HT-29 (cell line): Measurements from ENCODE around the gene PPTC7. TPM values are rescaled to one million over a fixed set of nuclear protein-coding genes. Genes with fewer than 3 reads are reported as not detected.
"Not testable (repeated sequence)": the region's sequence is repeated elsewhere in the genome, so short reads cannot be mapped to it uniquely, and the experiment has no call there.

Source experiments
- DNase-seq: peaks from one replicate; pipeline ENCODE4 v3.0.0-alpha.2; 2015; ENCODE audit warnings: low spot score
- total RNA-seq: library from RNA; depleted of rRNA; stranded (reverse); fragments of >200 nt; shearing (Covaris generic); gene quantifications from 2 replicates; pipeline ENCODE4 v1.2.3, GENCODE V29; 2014

Gene PPTC7
- total RNA-seq, 1 experiment from 2014 or later: 6.1 TPM

DNA sequence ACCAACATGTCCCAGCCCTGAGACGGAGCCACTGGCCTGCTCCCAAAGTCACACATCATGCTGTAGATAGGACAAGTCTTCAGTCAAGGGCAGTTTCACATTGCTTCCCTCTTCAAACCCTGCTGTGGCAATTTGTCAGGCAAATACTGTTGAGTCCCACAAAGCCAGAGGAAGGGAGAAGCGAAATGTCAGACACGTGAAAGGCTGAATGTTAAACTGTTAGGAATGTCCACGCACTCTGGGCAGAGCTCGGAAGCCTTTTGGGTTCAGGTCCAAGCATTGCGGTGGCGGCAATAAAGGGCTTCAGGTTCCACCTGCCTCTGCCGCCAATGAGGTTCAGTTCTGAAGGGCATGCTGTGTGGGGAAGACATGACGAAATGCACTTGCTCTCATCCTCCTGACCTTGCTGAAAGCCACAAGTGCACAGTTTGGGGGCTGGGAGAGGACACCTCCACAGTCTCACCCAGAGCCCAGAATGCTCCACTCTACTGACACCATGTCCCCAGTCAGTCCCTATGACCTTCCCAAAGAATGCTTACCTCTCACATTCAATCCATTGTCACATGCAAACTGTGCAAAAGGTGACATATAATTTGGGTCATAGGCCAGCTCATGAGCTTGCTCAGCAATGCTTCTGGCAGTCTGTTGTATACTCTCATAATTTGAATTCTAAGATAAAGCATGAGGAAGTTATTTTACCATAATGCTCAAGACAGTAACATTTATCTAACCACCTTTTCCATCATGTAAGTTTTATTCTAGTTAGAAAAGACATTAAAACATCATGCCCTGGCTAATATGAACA, 45.3 kb downstream of the PPTC7 start:
- DNase-seq: peak; percentile 76

GRCh38 chr12:110536834-110537604, 46.1 kb downstream of the PPTC7 start:
- DNase-seq: no peak

- DNase-seq: no peak
Observed at GRCh38 chr12:110534811-110535210, 48.3 kb downstream of the PPTC7 start.

- no peak for DNase-seq
Observed at GRCh38 chr12:110533607-110534006, 49.5 kb downstream of the PPTC7 start.

DNA sequence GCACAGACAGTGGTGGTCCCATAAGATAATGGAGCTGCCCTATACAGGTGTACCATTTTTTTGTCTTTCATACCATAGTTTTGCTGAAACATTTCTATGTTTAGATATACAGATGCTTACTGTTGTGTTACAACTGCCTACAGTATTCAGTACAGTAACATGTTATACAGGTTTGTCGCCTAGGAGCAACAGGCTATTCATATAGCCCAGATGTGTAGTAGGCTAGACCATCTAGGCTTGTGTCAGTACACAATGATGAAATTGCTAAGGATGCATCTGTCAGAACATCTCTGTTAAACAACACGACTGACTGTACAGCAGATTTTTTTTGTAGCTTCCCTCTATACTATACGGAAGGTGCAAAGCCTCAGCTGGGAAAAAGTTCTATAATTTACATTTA, 50.5 kb downstream of the PPTC7 start:
- no peak for DNase-seq

DNA sequence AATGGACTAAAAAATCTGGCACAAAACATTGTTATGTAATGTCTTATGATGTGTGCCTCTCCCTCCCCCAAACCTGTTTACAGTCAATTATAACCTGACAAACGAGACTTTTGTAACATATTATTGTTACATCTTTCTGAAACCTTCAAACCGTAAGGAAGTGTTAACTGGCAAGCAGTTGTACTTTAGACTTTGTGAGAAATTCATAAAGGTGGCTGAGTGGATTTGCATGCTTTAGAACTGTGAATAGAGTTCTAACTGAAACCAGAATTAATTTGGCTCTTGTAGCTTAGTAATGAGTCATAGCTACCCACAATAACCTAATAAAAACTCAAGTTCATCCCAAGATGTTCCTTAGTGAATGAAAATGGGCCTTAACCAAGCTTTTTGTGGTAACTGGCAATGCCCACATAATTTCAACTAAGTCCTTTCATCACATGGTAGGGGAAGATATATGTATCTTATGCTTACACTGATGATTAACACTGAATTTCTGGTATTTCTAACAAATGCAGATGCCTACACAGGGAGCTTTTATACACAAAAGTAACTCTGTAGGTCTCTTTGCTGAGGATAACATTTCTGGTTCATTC, 51.3 kb downstream of the PPTC7 start:
- no peak for DNase-seq

GRCh38 chr12:110530511-110530910, 52.6 kb downstream of the PPTC7 start:
- DNase-seq: no peak

- no peak for DNase-seq
Observed at GRCh38 chr12:110528277-110528839, 54.8 kb downstream of the PPTC7 start.

DNA sequence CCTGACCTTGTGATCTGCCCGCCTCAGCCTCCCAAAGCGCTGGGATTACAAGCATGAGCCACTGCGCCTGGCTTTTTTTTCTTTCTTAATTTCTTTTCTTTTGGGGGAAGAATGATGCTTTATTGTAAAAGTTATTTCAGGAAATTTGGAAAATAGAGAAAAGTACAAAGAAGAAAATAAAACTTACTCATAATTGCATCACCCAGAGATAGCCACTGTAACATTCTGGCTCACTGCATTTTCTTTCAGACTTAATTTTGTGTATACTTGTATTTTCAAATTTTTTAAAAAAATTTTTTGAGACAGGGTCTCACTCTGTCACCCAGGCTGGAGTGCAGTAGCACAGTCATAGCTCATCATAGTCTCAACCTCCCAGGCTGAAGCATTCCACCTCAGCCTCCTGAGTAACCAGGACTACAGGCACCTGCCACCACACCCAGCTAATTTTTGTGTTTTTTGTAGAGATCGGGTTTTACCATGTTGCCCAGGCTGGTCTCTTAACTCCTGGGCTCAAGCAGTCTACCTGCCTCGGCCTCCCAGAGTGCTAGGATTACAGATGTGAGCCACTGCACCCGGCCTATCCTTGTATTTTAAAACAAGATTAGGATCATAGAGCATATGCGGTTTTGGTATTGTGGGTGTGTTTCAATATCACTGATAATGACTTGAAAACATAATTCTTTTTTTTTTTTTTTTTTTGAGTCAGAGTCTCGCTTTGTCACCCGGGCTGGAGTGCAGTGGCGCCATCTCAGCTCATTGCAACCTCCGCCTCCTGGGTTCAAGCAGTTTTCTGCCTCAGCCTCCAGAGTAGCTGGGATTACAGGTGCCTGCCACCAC, 62.0 kb downstream of the PPTC7 start:
- not testable (repeated sequence) for DNase-seq

DNA sequence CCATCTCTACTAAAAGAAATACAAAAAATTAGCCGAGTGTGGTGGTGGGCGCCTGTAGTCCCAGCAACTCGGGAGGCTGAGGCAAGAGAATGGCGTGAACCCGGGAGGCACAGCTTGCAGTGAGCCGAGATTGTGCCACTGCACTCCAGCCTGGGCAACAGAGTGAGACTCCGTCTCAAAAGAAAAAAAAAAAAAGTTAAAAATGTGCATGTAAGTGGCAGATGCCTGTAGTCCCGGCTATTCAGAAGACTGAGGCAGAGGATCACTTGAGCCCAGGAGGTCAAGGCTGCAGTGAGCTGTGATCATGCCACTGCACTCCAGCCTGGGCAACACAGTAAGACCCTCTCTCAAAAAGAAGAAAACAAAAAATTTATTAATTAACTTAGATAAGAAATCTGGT, 65.1 kb downstream of the PPTC7 start:
- DNase-seq: not testable (repeated sequence)

- DNase-seq: no peak
Observed at GRCh38 chr12:110516995-110517394, 66.1 kb downstream of the PPTC7 start.

DNA sequence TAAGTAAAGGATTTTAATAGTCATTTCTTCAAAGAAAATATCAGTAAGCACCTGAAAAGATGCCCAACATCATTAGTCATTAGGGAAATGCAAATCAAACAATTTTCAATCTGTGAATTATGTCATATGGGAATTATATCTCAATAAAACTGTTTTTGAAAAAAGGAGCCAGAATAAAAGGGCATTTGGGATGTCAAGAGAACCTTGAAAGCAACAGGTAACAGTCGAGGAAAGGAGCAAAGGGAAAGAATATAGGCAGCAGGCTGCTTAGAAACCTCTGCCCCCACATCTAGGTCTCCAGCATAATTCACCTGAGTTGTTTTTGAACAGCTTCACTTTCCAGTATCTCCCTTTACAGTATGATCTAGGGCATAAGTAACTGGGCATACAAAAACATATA, 68.8 kb downstream of the PPTC7 start:
- DNase-seq: no peak

DNA sequence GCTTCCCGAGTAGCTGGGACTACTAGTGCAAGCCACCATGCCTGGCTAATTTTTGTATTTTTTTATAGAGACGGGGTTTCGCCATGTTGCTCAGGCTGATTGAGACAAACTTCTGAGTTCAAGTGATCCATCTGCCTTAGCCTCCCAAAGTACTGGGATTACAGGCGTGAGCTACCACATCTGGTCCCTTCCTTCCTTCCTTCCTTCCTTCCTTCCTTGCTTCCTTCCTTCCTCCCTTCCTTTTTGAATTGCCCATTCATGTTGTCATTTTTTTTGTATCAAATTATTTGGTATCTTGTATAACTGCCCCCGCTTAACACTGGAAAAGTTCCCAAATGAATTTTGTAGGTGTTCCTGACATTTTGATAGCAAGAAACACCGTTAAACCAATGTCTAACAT, 69.3 kb downstream of the PPTC7 start:
- no peak for DNase-seq

DNA sequence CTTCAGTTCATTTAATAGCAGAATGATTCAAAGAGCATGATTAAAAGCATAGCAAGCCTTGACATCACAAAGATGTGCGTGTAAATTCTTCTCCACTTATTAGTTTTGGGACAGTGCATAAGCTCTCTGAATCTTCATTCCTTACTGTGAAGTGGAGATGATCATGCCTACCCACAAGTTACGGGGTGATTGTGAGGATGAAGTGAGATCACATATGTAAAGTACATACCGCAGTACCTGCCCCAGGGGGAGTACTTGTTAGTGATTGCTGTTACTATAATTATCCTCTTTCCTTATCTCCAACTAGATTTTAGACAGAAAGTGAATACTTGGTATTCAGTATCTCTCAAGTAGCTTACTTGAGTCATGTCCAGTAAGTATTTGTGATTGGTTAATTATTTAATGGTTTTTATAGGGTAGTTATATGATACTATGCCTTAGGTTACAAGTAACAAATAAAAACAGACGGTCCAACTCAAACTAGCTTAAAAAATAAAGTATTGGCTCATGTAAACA, 75.0 kb downstream of the PPTC7 start:
- no peak for DNase-seq

GRCh38 chr12:110505332-110505731, 77.8 kb downstream of the PPTC7 start:
- DNase-seq: no peak

DNA sequence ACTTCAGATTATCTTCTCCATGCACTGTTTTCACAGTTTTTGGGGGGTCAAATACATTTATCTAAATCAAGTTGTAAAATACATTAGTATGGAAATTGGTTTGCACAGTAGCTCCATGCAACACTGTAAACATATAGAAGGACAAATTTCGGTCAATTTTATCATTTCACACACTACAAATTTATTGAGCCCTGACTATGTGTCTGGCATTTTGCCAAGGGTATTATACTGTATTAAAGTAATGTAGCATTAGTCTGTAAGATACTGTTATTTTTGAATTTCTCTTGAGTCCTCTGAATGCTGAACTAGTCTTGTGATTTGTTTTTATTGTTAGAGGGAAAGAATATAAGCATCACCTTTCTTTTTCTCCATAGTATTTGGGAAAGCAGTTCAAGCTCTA, 79.7 kb downstream of the PPTC7 start:
- DNase-seq: no peak

DNA sequence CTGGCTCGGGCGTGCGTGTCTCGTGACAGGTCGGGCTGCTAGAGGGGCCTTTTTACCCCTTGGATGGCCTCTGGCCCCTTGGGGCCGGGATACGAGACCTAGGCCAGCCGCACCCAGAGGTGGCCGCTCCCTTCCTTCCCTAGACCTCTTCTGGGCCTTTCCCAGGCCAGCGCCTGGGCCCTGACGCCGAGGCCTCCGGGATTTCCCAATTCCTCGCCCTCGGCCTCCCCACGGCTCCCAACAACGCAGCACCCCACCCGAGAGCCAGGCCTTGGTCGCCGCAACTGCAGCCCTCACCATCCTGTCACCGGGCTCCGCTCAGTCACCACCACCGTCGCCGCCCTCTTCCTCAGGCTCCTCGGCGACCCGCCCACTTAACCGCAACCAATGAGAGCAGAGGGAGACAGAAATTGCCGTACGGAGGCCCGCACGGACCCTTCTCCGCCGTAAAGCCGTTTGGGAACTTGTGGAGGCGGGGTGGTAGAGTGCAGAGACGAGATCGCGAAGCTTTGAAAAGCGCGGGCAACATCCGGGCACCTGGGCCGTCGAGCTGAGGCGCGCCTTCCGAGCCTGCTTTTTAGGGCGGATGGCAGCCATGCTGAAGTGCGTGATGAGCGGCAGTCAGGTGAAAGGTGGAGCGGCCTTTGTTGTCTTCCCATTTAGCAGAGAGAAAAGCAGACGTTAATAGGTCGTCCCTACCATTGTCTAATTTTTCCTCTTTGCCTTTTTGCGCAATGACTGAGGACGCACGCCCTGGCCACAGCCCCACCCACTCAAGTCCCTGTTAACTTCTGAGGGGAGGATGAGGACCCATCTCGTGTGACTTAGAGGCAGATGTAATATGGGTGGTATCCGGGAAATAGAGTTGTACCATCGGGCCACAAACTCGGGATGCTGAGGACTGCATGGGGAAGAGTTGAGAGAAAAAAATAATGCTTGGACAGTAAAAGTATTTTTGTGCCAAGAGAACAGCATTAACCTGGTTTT, 81.1 kb downstream of the PPTC7 start, which contains the start of the genes RAD9B and VPS29:
Gene RAD9B (plus strand): TSS at position 580 of the 987 bp plus-strand sequence. CDS start 7 bp downstream, at position 587.
Gene VPS29 (minus strand): TSS at position 360 of the 987 bp plus-strand sequence. CDS start 60 bp downstream, at position 300.
- DNase-seq: peak; percentile 98

- DNase-seq: peak; percentile 78
Observed at GRCh38 chr12:110501399-110501751, 81.7 kb downstream of the PPTC7 start.

GRCh38 chr12:110498984-110499706, 84.0 kb downstream of the PPTC7 start:
- DNase-seq: peak; percentile 35
